A549 (cell line): Measurements from ENCODE around the gene CAPZA3. TPM values are rescaled to one million over a fixed set of nuclear protein-coding genes. Genes with fewer than 3 reads are reported as not detected.
A peak's percentile ranks its signal among the peaks of the same experiment; 100 is the strongest.

ENCODE experiments used
- ATAC-seq, 2 experiments: fragments of 200-7000 bp in 1 of 2; fragments of >200 bp in 1 of 2; cut with Nextera tagmentation in 1 of 2; cut with Tn5 transposase in 1 of 2; 3 replicates each; pipeline versions ENCODE4 v1.8.0 to v1.9.1; 2018 to 2020; ENCODE audit warnings: mild to moderate bottlenecking in 1 of 2, moderate library complexity in 1 of 2
- CTCF ChIA-PET: fragments of 300-600 bp; sonication (Branson Sonifier 250); formaldehyde crosslinking; extraction: SDS; loops from one replicate; lab custom pipeline; 2021; ENCODE audit warnings: antibody characterized with exemption, inconsistent platforms; lab: Yijun Ruan, JAX
- POLR2A ChIA-PET: fragments of 350-600 bp; formaldehyde crosslinking; extraction: SDS; loops from one replicate; lab custom pipeline; 2021; ENCODE audit warnings: antibody characterized with exemption, inconsistent platforms; lab: Yijun Ruan, JAX
- DNase-seq, 2 experiments: peaks; one replicate each; pipeline versions ENCODE4 v3.0.0 to v3.0.0-alpha.2; 2011 to 2016; ENCODE audit warnings: low read depth in 1 of 2, low spot score in 1 of 2
- FAIRE-seq: peaks from 2 replicates; lab custom pipeline; 2011; peaks lifted over from hg19 to GRCh38; lab: Jason Lieb, UNC
- H3K27ac ChIP-seq, 2 experiments: fragments of >200 bp; sonication (Bioruptor Twin); formaldehyde crosslinking; 3 replicates each; pipeline ENCODE4 v1.5.1; 2016 to 2017
- H3K4me1 ChIP-seq: fragments of >200 bp; sonication (Bioruptor Twin); formaldehyde crosslinking; 3 replicates; pipeline ENCODE4 v1.6.1; 2016
- H3K4me2 ChIP-seq: fragments of >200 bp; sonication (Bioruptor Twin); formaldehyde crosslinking; 3 replicates; pipeline ENCODE4 v1.6.1; 2016
- H3K4me3 ChIP-seq: fragments of >200 bp; sonication (Bioruptor Twin); formaldehyde crosslinking; 3 replicates; pipeline ENCODE4 v1.5.1; 2016
- H3K9me3 ChIP-seq: fragments of >200 bp; sonication (Bioruptor Twin); formaldehyde crosslinking; 3 replicates; pipeline ENCODE4 v1.6.1; 2016
- BHLHE40 ChIP-seq: IDR thresholded peaks from 2 replicates; pipeline ENCODE4 v1.6.1; 2012; ENCODE audit warnings: low read depth, low read length, inconsistent platforms
- CBX8 ChIP-seq: fragments of 200-600 bp; sonication (generic); IDR thresholded peaks from 2 replicates; pipeline ENCODE4 v1.6.1; 2016
- CHD4 ChIP-seq: fragments of 200-600 bp; sonication (generic); IDR thresholded peaks from 2 replicates; pipeline ENCODE4 v1.6.1; 2016; ENCODE audit warnings: antibody characterized with exemption, mild to moderate bottlenecking, borderline replicate concordance
- EHF ChIP-seq: fragments of 250-450 bp; sonication (Bioruptor Pico); IDR thresholded peaks from 2 replicates; pipeline ENCODE4 v1.5.0; 2020; ENCODE audit warnings: mild to moderate bottlenecking
- EP300 ChIP-seq, 2 experiments: fragments of >200 bp; sonication (Bioruptor Twin); formaldehyde crosslinking; IDR thresholded peaks; 2 replicates in 1 of 2; 3 replicates in 1 of 2; pipeline ENCODE4 v1.6.1; 2016 to 2017
- FOSL2 ChIP-seq, 2 experiments: fragments of 450-650 bp in 1 of 2; fragments of >200 bp in 1 of 2; sonication (Bioruptor Twin) in 1 of 2; formaldehyde crosslinking; IDR thresholded peaks; 2 replicates each; pipeline versions ENCODE4 v1.5.0 to v1.6.1; 2016 to 2020; ENCODE audit warnings: mild to moderate bottlenecking in 1 of 2, moderate library complexity in 1 of 2
- HEYL ChIP-seq: fragments of 250-450 bp; sonication (Bioruptor Pico); IDR thresholded peaks from 2 replicates; pipeline ENCODE4 v1.8.0; 2021; ENCODE audit warnings: mild to moderate bottlenecking, moderate library complexity
- JUN ChIP-seq, 2 experiments: fragments of >200 bp; sonication (Bioruptor Twin); formaldehyde crosslinking; IDR thresholded peaks; 2 replicates in 1 of 2; 3 replicates in 1 of 2; pipeline ENCODE4 v1.6.1; 2016 to 2017
- KDM1A ChIP-seq: fragments of 200-600 bp; sonication (generic); IDR thresholded peaks from 2 replicates; pipeline ENCODE4 v1.6.1; 2016; ENCODE audit warnings: low read depth, mild to moderate bottlenecking
- KDM5A ChIP-seq: fragments of 200-600 bp; sonication (generic); IDR thresholded peaks from 2 replicates; pipeline ENCODE4 v1.6.1; 2016; ENCODE audit warnings: antibody characterized with exemption, mild to moderate bottlenecking
- MAFK ChIP-seq: fragments of 450-650 bp; IDR thresholded peaks from 2 replicates; pipeline ENCODE4 v1.6.1; 2014; ENCODE audit not compliant: partially characterized antibody
- MAZ ChIP-seq: fragments of 150-350 bp; IDR thresholded peaks from 2 replicates; pipeline ENCODE4 v1.6.1; 2014; ENCODE audit warnings: antibody characterized with exemption, low read depth, low read length, borderline replicate concordance
- NFE2L2 ChIP-seq: fragments of 150-350 bp; conservative IDR thresholded peaks from 2 replicates; pipeline ENCODE4 v1.6.1; 2014; ENCODE audit warnings: low read length
- NR3C1 ChIP-seq: fragments of >200 bp; sonication (Bioruptor Twin); formaldehyde crosslinking; IDR thresholded peaks from 3 replicates; pipeline ENCODE4 v1.6.1; 2017
- POLR2AphosphoS2 ChIP-seq: conservative IDR thresholded peaks from 2 replicates; pipeline ENCODE4 v1.6.1; 2012; ENCODE audit warnings: low read length, improper control_type of control experiment, inconsistent platforms
- RARB ChIP-seq: fragments of 250-450 bp; sonication (Bioruptor Pico); IDR thresholded peaks from 2 replicates; pipeline ENCODE4 v1.8.0; 2021; ENCODE audit warnings: mild to moderate bottlenecking, moderate library complexity
- RFX5 ChIP-seq: fragments of 450-650 bp; IDR thresholded peaks from 2 replicates; pipeline ENCODE4 v1.7.1; 2014; ENCODE audit warnings: antibody characterized with exemption, mild to moderate bottlenecking, moderate library complexity
- SREBF2 ChIP-seq: fragments of 450-650 bp; IDR thresholded peaks from 2 replicates; pipeline ENCODE4 v1.6.1; 2014; ENCODE audit warnings: mild to moderate bottlenecking, moderate library complexity
- TP53 ChIP-seq: fragments of 250-450 bp; sonication (Bioruptor Pico); IDR thresholded peaks from 2 replicates; pipeline ENCODE4 v1.5.0; 2021; ENCODE audit warnings: mild to moderate bottlenecking, moderate library complexity
- ZC3H11A ChIP-seq: fragments of 450-650 bp; IDR thresholded peaks from 2 replicates; pipeline ENCODE4 v1.6.1; 2014; ENCODE audit warnings: antibody characterized with exemption, mild to moderate bottlenecking
- WGBS: methylation state at CpG from one replicate; pipeline ENCODE4 v1.1.6; 2017; ENCODE audit errors: missing lambda C conversion rate; 5-methylcytosine and 5-hydroxymethylcytosine counted together
- polyA plus RNA-seq, 4 experiments: library from polyadenylated mRNA; depleted of rRNA in 3 of 4; stranded (reverse); fragments of >200 nt; fragmentation: RNase III in 1 of 4; extraction: RNeasy Plus Mini Kit Qiagen cat#74134 plus additional on column Dnase treatment in 1 of 4; gene quantifications; 2 replicates in 3 of 4; 3 replicates in 1 of 4; pipeline ENCODE4 v1.2.3, GENCODE V29; 2011 to 2017
- TF ChIP-seq, protein P1 (sequence below): fragments of 450-650 bp; IDR thresholded peaks from 2 replicates; pipeline ENCODE4 v1.6.1; 2014; ENCODE audit warnings: antibody characterized with exemption
- TF ChIP-seq, protein P2 (sequence below): fragments of 150-350 bp; IDR thresholded peaks from 2 replicates; pipeline ENCODE4 v1.6.1; 2014; ENCODE audit warnings: low read depth, mild to moderate bottlenecking, low read length
- TF ChIP-seq, protein P3 (sequence below): IDR thresholded peaks from 2 replicates; pipeline ENCODE4 v1.6.1; 2012
- TF ChIP-seq, protein P4 (sequence below): IDR thresholded peaks from 2 replicates; pipeline ENCODE4 v1.6.1; 2012; ENCODE audit warnings: low read depth, borderline replicate concordance
- TF ChIP-seq, protein P5 (sequence below): fragments of 200-600 bp; sonication (generic); IDR thresholded peaks from 2 replicates; pipeline ENCODE4 v1.6.1; 2016; ENCODE audit warnings: antibody characterized with exemption, mild to moderate bottlenecking, moderate library complexity

The CAPZA3 gene
- polyA plus RNA-seq, 2 of the 4 experiments (the other 2 are of a cell fraction) = not detected

DNA sequence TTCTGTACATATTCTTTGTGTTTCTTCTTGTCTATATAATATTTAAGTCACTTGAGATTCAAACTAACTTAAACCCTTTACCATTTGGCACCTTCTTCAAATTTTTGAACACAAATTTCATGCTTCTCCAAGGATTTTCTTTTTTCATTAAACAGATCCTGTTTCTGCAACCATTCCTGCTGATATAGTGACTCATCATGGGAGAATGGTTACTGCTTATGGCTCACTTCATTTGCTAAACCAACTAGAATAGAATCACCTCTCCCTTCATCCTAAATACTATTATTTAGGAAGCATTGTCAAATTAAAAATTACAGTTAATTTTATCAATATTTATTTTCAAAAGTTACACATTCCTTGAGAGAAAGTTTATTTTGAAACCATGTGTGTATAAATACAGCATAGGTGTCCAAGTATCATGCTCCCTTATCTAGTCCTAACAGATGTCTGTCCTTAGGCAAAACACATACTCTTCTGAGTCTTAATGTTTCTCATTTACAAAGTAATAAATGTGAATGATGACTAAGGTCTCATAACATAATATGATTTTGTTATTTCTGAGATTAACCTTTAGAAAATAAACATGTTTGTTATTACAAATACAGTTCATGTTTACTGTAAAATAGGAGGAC lies 40.8 kb upstream of the CAPZA3 start:
- peak; percentile 18 for FAIRE-seq
- Histone ChIP-seq H3K4me2 (no peak overlapping the region), H3K27ac (no peak overlapping the region)
- DNase-seq = no peak
- POLR2A ChIA-PET = no interaction called here
- CTCF ChIA-PET = no interaction called here
- ATAC-seq = no peak
- TF ChIP-seq FOSL2 (IDR thresholded peaks at IDR 0.05) = no peak
- peak; percentile 20; the same call in 1 of the 2 replicates for TF ChIP-seq FOSL2 (CRISPR knock-in tag; IDR thresholded peaks at IDR 0.05)
- no peak for TF ChIP-seq RARB (CRISPR knock-in tag)
- TF ChIP-seq, all 56 proteins: peak for 1
- no peaks in the 10 kb centered on the region for H3K9me3 ChIP-seq
- H3K4me1 ChIP-seq = no peaks in the 10 kb centered on the region
- H3K4me3 ChIP-seq = no peak overlapping the region

DNA sequence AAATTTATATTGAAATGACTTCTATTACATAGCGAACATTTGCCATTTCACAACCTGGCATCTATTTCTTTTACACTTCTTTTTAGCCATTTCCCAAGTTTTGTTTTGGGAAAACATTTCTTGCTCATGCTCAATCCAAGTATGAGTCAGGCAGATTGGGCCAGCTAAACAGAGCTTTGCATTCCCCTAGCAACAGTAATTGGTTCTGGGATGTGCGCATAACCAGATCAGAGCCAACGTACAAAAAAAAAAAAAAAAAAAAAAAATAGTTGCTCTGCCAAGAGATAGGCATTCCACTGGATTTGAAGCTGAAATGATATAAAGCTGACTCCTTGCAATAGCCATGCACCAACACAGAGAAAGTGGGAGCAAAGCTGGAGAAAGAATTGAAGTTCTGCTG lies 37.6 kb upstream of the CAPZA3 start:
- ATAC-seq (no peak), DNase-seq (no peak), FAIRE-seq (no peak)
- no peak overlapping the region for H3K27ac ChIP-seq
- H3K4me1 ChIP-seq = no peaks in the 10 kb centered on the region
- H3K4me2 ChIP-seq = no peak overlapping the region
- CTCF ChIA-PET = no interaction called here
- H3K9me3 ChIP-seq = no peaks in the 10 kb centered on the region
- WGBS = 85% methylated on average over 3 of the region's 3 CpGs
- no peak overlapping the region for H3K4me3 ChIP-seq
- POLR2A ChIA-PET = no interaction called here
- TF ChIP-seq RARB (CRISPR knock-in tag) (no peak), EHF (no peak), CHD4 (no peak), RFX5 (no peak)

DNA sequence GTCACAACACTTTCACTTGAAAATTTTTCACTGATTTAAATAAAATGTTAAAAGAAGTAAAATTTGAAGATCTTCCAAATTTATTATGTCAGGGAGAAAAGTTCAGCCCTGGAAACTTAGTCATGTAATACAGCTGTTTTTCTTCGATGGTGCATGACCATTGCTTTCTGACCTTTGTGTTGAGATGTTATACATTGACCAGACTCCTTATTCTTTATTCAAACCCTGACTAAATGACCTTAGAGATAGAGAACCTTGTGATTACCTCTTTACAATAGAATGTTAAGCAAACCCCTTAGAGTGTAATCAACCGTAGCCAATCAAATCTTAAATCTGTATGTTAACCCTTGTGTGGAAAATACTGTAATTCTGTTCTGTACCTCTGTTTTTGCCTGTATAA lies 34.6 kb upstream of the CAPZA3 start:
- ATAC-seq (no peak), FAIRE-seq (no peak), DNase-seq (no peak)
- Histone ChIP-seq H3K4me3 (no peak overlapping the region), H3K27ac (no peak overlapping the region), H3K4me2 (no peak overlapping the region), H3K9me3 (peaks cover 3% of the 10 kb centered on the region; the same call in 1 of the 3 replicates), H3K4me1 (no peaks in the 10 kb centered on the region)
- POLR2A ChIA-PET = no interaction called here
- TF ChIP-seq ZC3H11A = no peak
- TF ChIP-seq NFE2L2 = no peak
- TF ChIP-seq KDM1A = no peak
- CTCF ChIA-PET = no interaction called here
- 20% methylated on average over 2 of the region's 2 CpGs for WGBS

DNA sequence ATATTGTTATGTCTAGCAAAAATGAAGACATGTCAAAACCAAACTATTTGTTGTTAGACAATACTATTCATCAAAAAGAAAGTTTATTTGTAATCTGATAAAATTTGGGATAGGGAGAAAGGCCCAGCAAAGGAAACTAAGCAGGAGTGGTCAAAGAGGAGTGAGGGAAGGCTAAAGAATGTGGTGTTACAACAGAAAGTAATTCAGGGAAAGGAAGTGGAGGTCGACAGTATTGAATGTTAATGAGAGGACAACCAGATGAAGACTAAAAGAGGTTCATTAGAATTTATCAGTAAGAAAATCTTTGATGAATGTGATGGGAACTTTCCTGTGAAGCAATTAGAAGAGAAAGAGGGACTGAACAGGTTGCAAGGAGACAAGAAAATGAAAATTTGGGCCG lies 34.0 kb upstream of the CAPZA3 start:
- Histone ChIP-seq H3K4me2 (no peak overlapping the region), H3K4me1 (no peaks in the 10 kb centered on the region), H3K27ac (no peak overlapping the region), H3K9me3 (peaks cover 3% of the 10 kb centered on the region; the same call in 1 of the 3 replicates), H3K4me3 (no peak overlapping the region)
- ChIA-PET CTCF (no interaction called here), POLR2A (no interaction called here)
- TF ChIP-seq BHLHE40 = no peak
- TF ChIP-seq FOSL2 (IDR thresholded peaks at IDR 0.05) = no peak
- no peak for TF ChIP-seq FOSL2 (CRISPR knock-in tag; IDR thresholded peaks at IDR 0.05)
- TF ChIP-seq, protein P1, sequence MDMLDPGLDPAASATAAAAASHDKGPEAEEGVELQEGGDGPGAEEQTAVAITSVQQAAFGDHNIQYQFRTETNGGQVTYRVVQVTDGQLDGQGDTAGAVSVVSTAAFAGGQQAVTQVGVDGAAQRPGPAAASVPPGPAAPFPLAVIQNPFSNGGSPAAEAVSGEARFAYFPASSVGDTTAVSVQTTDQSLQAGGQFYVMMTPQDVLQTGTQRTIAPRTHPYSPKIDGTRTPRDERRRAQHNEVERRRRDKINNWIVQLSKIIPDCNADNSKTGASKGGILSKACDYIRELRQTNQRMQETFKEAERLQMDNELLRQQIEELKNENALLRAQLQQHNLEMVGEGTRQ = no peak
- TF ChIP-seq TP53 (CRISPR knock-in tag) = no peak
- TF ChIP-seq, protein P2, sequence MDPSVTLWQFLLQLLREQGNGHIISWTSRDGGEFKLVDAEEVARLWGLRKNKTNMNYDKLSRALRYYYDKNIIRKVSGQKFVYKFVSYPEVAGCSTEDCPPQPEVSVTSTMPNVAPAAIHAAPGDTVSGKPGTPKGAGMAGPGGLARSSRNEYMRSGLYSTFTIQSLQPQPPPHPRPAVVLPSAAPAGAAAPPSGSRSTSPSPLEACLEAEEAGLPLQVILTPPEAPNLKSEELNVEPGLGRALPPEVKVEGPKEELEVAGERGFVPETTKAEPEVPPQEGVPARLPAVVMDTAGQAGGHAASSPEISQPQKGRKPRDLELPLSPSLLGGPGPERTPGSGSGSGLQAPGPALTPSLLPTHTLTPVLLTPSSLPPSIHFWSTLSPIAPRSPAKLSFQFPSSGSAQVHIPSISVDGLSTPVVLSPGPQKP = no peak
- TF ChIP-seq MAZ = no peak
- no peak for TF ChIP-seq HEYL
- TF ChIP-seq, protein P3, sequence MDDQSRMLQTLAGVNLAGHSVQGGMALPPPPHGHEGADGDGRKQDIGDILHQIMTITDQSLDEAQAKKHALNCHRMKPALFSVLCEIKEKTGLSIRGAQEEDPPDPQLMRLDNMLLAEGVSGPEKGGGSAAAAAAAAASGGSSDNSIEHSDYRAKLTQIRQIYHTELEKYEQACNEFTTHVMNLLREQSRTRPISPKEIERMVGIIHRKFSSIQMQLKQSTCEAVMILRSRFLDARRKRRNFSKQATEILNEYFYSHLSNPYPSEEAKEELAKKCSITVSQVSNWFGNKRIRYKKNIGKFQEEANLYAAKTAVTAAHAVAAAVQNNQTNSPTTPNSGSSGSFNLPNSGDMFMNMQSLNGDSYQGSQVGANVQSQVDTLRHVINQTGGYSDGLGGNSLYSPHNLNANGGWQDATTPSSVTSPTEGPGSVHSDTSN = no peak
- TF ChIP-seq MAFK = no peak
- TF ChIP-seq, protein P4, sequence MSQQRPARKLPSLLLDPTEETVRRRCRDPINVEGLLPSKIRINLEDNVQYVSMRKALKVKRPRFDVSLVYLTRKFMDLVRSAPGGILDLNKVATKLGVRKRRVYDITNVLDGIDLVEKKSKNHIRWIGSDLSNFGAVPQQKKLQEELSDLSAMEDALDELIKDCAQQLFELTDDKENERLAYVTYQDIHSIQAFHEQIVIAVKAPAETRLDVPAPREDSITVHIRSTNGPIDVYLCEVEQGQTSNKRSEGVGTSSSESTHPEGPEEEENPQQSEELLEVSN = no peak
- TF ChIP-seq SREBF2 = no peak
- TF ChIP-seq CBX8 = no peak
- no peak for TF ChIP-seq RARB (CRISPR knock-in tag)
- TF ChIP-seq NR3C1 = no peak
- TF ChIP-seq KDM1A = no peak
- no peak for TF ChIP-seq KDM5A
- TF ChIP-seq EP300 (IDR thresholded peaks at IDR 0.05) = no peak
- no peak for TF ChIP-seq JUN (IDR thresholded peaks at IDR 0.05)
- TF ChIP-seq POLR2AphosphoS2 = no peak
- TF ChIP-seq, protein P5, sequence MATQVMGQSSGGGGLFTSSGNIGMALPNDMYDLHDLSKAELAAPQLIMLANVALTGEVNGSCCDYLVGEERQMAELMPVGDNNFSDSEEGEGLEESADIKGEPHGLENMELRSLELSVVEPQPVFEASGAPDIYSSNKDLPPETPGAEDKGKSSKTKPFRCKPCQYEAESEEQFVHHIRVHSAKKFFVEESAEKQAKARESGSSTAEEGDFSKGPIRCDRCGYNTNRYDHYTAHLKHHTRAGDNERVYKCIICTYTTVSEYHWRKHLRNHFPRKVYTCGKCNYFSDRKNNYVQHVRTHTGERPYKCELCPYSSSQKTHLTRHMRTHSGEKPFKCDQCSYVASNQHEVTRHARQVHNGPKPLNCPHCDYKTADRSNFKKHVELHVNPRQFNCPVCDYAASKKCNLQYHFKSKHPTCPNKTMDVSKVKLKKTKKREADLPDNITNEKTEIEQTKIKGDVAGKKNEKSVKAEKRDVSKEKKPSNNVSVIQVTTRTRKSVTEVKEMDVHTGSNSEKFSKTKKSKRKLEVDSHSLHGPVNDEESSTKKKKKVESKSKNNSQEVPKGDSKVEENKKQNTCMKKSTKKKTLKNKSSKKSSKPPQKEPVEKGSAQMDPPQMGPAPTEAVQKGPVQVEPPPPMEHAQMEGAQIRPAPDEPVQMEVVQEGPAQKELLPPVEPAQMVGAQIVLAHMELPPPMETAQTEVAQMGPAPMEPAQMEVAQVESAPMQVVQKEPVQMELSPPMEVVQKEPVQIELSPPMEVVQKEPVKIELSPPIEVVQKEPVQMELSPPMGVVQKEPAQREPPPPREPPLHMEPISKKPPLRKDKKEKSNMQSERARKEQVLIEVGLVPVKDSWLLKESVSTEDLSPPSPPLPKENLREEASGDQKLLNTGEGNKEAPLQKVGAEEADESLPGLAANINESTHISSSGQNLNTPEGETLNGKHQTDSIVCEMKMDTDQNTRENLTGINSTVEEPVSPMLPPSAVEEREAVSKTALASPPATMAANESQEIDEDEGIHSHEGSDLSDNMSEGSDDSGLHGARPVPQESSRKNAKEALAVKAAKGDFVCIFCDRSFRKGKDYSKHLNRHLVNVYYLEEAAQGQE = no peak
- 10% methylated on average over 2 of the region's 2 CpGs for WGBS
- ATAC-seq (no peak), FAIRE-seq (no peak), DNase-seq (no peak)
